GM12878 (cell line): ENCODE data around the gene POGZ. TPM values are rescaled to one million over a fixed set of nuclear protein-coding genes. Genes with fewer than 3 reads are reported as not detected.

Source experiments
- ATAC-seq: fragments of 200-7000 bp; cut with Tn5 transposase; 3 replicates; pipeline ENCODE4 v1.9.1; 2020; ENCODE audit warnings: mild to moderate bottlenecking, moderate library complexity
- BruUV-seq: library from RNA; stranded (reverse); fragments of 400-500 nt; replicated peaks from 2 replicates; lab custom pipeline; 2021; lab: Mats Ljungman, UMichigan
- CTCF ChIA-PET: fragments of 300-600 bp; sonication (Branson Sonifier 250); formaldehyde crosslinking; extraction: SDS; loops from one replicate; lab custom pipeline; 2021; ENCODE audit warnings: inconsistent platforms; lab: Yijun Ruan, JAX
- POLR2A ChIA-PET: fragments of 350-600 bp; formaldehyde crosslinking; extraction: SDS; loops from one replicate; lab custom pipeline; 2021; ENCODE audit warnings: inconsistent platforms; lab: Charles Lee
- RAD21 ChIA-PET: fragments of 300-600 bp; sonication (Branson Sonifier 250); formaldehyde crosslinking; loops from one replicate; lab custom pipeline; 2023; ENCODE audit warnings: antibody characterized with exemption; ENCODE audit not compliant: unreplicated experiment; lab: Charles Lee
- SMC1A ChIA-PET: fragments of 300-600 bp; sonication (Branson Sonifier 250); formaldehyde crosslinking; loops from one replicate; lab custom pipeline; 2023; ENCODE audit not compliant: unreplicated experiment, uncharacterized antibody; lab: Charles Lee
- DNase-seq: peaks from one replicate; pipeline ENCODE4 v3.0.0-alpha.2; 2011; ENCODE audit warnings: low read depth, low spot score
- FAIRE-seq: peaks from 3 replicates; lab custom pipeline; 2011; peaks lifted over from hg19 to GRCh38; lab: Jason Lieb, UNC
- H2AFZ ChIP-seq: 2 replicates; pipeline ENCODE4 v1.6.0; 2011; ENCODE audit warnings: low read depth, low read length, control low read depth; ENCODE audit not compliant: control insufficient read depth
- H3K27ac ChIP-seq: 2 replicates; pipeline ENCODE4 v1.5.1; 2011; ENCODE audit warnings: control low read depth; ENCODE audit not compliant: control insufficient read depth, insufficient read depth
- H3K27me3 ChIP-seq, 2 experiments: replicated peaks in 1 of 2; 2 replicates each; pipeline versions ENCODE4 v1.6.0 to v1.6.1; 2011; ENCODE audit warnings: low read length in 1 of 2; ENCODE audit not compliant: control insufficient read depth in 2 of 2, insufficient read depth in 2 of 2
- H3K36me3 ChIP-seq, 2 experiments: 2 replicates each; pipeline ENCODE4 v1.5.1; 2011; ENCODE audit warnings: low read length in 1 of 2; ENCODE audit not compliant: control insufficient read depth in 2 of 2, insufficient read depth in 2 of 2
- H3K4me1 ChIP-seq: 2 replicates; pipeline ENCODE4 v1.6.1; 2011; ENCODE audit warnings: mild to moderate bottlenecking, low read length, moderate library complexity, mixed read lengths; ENCODE audit not compliant: control insufficient read depth, insufficient read depth
- H3K4me2 ChIP-seq: 2 replicates; pipeline ENCODE4 v1.6.0; 2011; ENCODE audit warnings: control low read depth; ENCODE audit not compliant: control insufficient read depth, insufficient read depth
- H3K4me3 ChIP-seq: fragments of 200-600 bp; sonication (generic); 2 replicates; pipeline ENCODE4 v1.5.1; 2016
- H3K79me2 ChIP-seq: 2 replicates; pipeline ENCODE4 v1.6.0; 2011; ENCODE audit warnings: low read length; ENCODE audit not compliant: control insufficient read depth, insufficient read depth
- H3K9ac ChIP-seq: 2 replicates; pipeline ENCODE4 v1.8.0; 2011; ENCODE audit warnings: low read length, control low read depth, mixed read lengths; ENCODE audit not compliant: control insufficient read depth, insufficient read depth
- H3K9me3 ChIP-seq: replicated peaks from 3 replicates; pipeline ENCODE4 v1.5.1; 2011; ENCODE audit warnings: mild to moderate bottlenecking, low read length; ENCODE audit not compliant: control insufficient read depth, insufficient read depth
- H4K20me1 ChIP-seq: 2 replicates; pipeline ENCODE4 v1.6.0; 2011; ENCODE audit not compliant: control insufficient read depth, insufficient read depth
- ATF7 ChIP-seq: fragments of 450-650 bp; IDR thresholded peaks from 2 replicates; pipeline ENCODE4 v1.6.1; 2016; ENCODE audit warnings: low read depth, mild to moderate bottlenecking
- BACH1 ChIP-seq: fragments of 450-650 bp; IDR thresholded peaks from 2 replicates; pipeline ENCODE4 v1.6.1; 2017; ENCODE audit warnings: mild to moderate bottlenecking, borderline replicate concordance
- BHLHE40 ChIP-seq, 2 experiments: fragments of 450-650 bp in 1 of 2; IDR thresholded peaks; 2 replicates each; pipeline ENCODE4 v1.6.1; 2011 to 2017; ENCODE audit warnings: low read depth in 2 of 2, borderline replicate concordance in 1 of 2, improper control_type of control experiment in 1 of 2, low read length in 1 of 2, mild to moderate bottlenecking in 1 of 2
- BMI1 ChIP-seq: fragments of 450-650 bp; IDR thresholded peaks from 2 replicates; pipeline ENCODE4 v1.6.1; 2016; ENCODE audit warnings: mild to moderate bottlenecking, moderate library complexity, borderline replicate concordance
- CBX3 ChIP-seq: fragments of 200-600 bp; sonication (generic); IDR thresholded peaks from 2 replicates; pipeline ENCODE4 v1.6.1; 2016; ENCODE audit warnings: low read depth, borderline replicate concordance
- CHD4 ChIP-seq: fragments of 200-600 bp; sonication (generic); IDR thresholded peaks from 2 replicates; pipeline ENCODE4 v1.6.1; 2016; ENCODE audit warnings: mild to moderate bottlenecking
- SRF ChIP-seq, 2 experiments: IDR thresholded peaks; 2 replicates each; pipeline ENCODE4 v1.6.1; 2011; ENCODE audit warnings: low read depth in 2 of 2, low read length in 2 of 2, mild to moderate bottlenecking in 1 of 2, moderate library complexity in 1 of 2
- TARDBP ChIP-seq: IDR thresholded peaks from 2 replicates; pipeline ENCODE4 v1.6.1; 2016; ENCODE audit warnings: borderline replicate concordance
- TBL1XR1 ChIP-seq: IDR thresholded peaks from 2 replicates; pipeline ENCODE4 v1.6.1; 2012; ENCODE audit warnings: low read depth, low read length, improper control_type of control experiment
- ZNF24 ChIP-seq: fragments of 450-650 bp; IDR thresholded peaks from 2 replicates; pipeline ENCODE4 v1.6.1; 2017; ENCODE audit warnings: antibody characterized with exemption, mild to moderate bottlenecking
- ZZZ3 ChIP-seq: IDR thresholded peaks from 2 replicates; pipeline ENCODE4 v1.6.1; 2011; ENCODE audit warnings: low read depth; ENCODE audit not compliant: control insufficient read depth, insufficient read length
- WGBS: methylation state at CpG from one replicate; pipeline ENCODE4 v1.1.6; 2016; ENCODE audit warnings: low lambda C conversion rate; ENCODE audit not compliant: insufficient replicate concordance, insufficient coverage; ENCODE audit errors: missing lambda C conversion rate; 5-methylcytosine and 5-hydroxymethylcytosine counted together
- in situ Hi-C: fragments of 300-500 bp; cut with MboI; formaldehyde crosslinking; loops from 9 replicates; pipeline ENCODE4 v1.14.3; 2018; ENCODE audit warnings: mixed read lengths
- intact Hi-C: fragments of 100-400 bp; cut with micrococcal nuclease; formaldehyde crosslinking; loops from one replicate; pipeline ENCODE4 v1.14.2; 2022; ENCODE audit not compliant: unreplicated experiment
- polyA plus RNA-seq, 11 experiments: library from polyadenylated mRNA; depleted of rRNA in 4 of 11; unstranded in 6 of 11; stranded (reverse) in 5 of 11; fragments of >200 nt; fragmentation: Nextera tagmentation in 4 of 11; fragmentation: Illumina TruSeq in 1 of 11; extraction: Ambion mirVana in 4 of 11; extraction: Trizol in 1 of 11; gene quantifications; 1 replicate in 1 of 11; 2 replicates in 10 of 11; pipeline versions ENCODE4 v1.2.1 to v1.2.3, GENCODE V29; 2011 to 2016; ENCODE audit warnings: inconsistent platforms in 2 of 11, missing spikeins in 2 of 11, low read depth in 1 of 11
- total RNA-seq, 4 experiments: library from RNA; depleted of rRNA in 3 of 4; stranded (reverse); fragments of >200 nt in 3 of 4; fragmentation: Illumina TruSeq in 1 of 4; extraction: Trizol in 1 of 4; gene quantifications; 2 replicates each; pipeline versions ENCODE4 v1.2.1 to v1.2.3, GENCODE V29; 2013 to 2021
- TF ChIP-seq, protein P1 (sequence below): IDR thresholded peaks from 2 replicates; pipeline ENCODE4 v1.6.1; 2012; ENCODE audit warnings: low read depth, low read length, improper control_type of control experiment
- TF ChIP-seq, protein P2 (sequence below): IDR thresholded peaks from 2 replicates; pipeline ENCODE4 v1.6.1; 2012; ENCODE audit warnings: mild to moderate bottlenecking, low read depth, low read length
- TF ChIP-seq, protein P3 (sequence below): fragments of 450-650 bp; IDR thresholded peaks from 2 replicates; pipeline ENCODE4 v1.6.1; 2017; ENCODE audit warnings: mild to moderate bottlenecking, low read depth, inconsistent platforms; ENCODE audit not compliant: poor library complexity, severe bottlenecking
- TF ChIP-seq, protein P4 (sequence below): fragments of 450-650 bp; IDR thresholded peaks from 2 replicates; pipeline ENCODE4 v1.6.1; 2017; ENCODE audit warnings: mild to moderate bottlenecking

The POGZ gene
- total and polyA plus RNA-seq, 10 of the 15 experiments (the other 5 are each of a cell fraction or from before 2014, with no cell fraction given), result 11.3 to 80.6 (median 35.8) TPM

DNA sequence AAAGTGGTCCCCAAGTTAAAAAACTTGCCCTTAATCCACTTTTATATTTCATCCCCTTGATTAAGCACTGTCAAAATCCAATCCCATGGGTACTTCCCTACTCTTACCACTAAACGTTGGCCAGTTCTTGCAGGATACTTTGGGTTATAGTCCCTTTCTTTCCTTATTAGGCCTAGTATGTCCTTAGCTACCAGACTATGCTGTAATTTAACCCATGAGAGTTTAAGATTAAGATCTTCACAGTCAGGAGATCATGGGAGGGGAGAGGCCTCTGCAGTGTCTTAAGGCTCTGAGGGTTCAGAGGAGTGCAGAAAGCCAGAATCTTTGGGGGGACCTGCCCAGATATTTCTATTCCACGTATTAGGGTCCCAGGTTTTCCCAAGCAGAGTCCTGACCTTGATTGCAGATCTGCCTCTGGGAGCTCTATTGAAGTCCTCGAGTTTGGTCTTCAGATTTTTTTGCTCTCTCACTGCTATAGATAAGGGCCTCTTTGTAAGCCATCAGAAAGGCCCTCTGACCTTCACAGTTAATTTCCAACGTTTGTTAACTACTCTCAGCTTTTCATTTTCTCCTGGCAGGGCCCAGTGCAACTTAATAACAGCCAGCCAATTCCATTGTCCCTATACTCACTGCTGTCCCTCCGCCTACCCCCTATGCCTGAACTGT is 42.9 kb upstream of the POGZ start:
- BruUV-seq, result no TSS peak
- ATAC-seq (no peak), FAIRE-seq (no peak), DNase-seq (no peak)
- H3K4me2 ChIP-seq, result no peak overlapping the region
- ChIA-PET RAD21 (no interaction called here), SMC1A (no interaction called here), POLR2A (no interaction called here), CTCF (interaction anchor here (0.9 kb wide), 1 partner anchor 233 kb away, joined by 3 read pairs; no protein-coding TSS in a partner anchor)
- no peaks in the 10 kb centered on the region for H3K36me3 ChIP-seq
- no peaks in the 10 kb centered on the region for H3K4me1 ChIP-seq
- no peak overlapping the region for H3K4me3 ChIP-seq
- no peaks in the 10 kb centered on the region for H4K20me1 ChIP-seq
- no peaks in the 10 kb centered on the region for H3K9me3 ChIP-seq
- no peak overlapping the region for H3K9ac ChIP-seq
- no peaks in the 10 kb centered on the region for H3K79me2 ChIP-seq
- WGBS, result 45% methylated on average over 5 of the region's 5 CpGs
- intact Hi-C loops (no loop called here), in situ Hi-C loops (no loop called here)
- H3K27ac ChIP-seq, result no peak overlapping the region
- no peak overlapping the region for H2AFZ ChIP-seq
- no peaks in the 10 kb centered on the region; a peak in 1 of 4 replicates for H3K27me3 ChIP-seq
- TF ChIP-seq BHLHE40 (IDR thresholded peaks at IDR 0.05; ENCODE audit: borderline replicate concordance in 1 of 2, low read depth in 2 of 2, low read length in 1 of 2) (no peak), BMI1 (no peak), CHD4 (no peak), ZNF24 (no peak), BACH1 (no peak), ATF7 (no peak), TBL1XR1 (no peak), TARDBP (no peak), ZZZ3 (no peak), CBX3 (no peak), SRF (IDR thresholded peaks at IDR 0.05; ENCODE audit: low read depth in 2 of 2, low read length in 2 of 2) (no peak)
- TF ChIP-seq, protein P1, sequence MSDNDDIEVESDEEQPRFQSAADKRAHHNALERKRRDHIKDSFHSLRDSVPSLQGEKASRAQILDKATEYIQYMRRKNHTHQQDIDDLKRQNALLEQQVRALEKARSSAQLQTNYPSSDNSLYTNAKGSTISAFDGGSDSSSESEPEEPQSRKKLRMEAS, result no peak
- TF ChIP-seq, protein P2, sequence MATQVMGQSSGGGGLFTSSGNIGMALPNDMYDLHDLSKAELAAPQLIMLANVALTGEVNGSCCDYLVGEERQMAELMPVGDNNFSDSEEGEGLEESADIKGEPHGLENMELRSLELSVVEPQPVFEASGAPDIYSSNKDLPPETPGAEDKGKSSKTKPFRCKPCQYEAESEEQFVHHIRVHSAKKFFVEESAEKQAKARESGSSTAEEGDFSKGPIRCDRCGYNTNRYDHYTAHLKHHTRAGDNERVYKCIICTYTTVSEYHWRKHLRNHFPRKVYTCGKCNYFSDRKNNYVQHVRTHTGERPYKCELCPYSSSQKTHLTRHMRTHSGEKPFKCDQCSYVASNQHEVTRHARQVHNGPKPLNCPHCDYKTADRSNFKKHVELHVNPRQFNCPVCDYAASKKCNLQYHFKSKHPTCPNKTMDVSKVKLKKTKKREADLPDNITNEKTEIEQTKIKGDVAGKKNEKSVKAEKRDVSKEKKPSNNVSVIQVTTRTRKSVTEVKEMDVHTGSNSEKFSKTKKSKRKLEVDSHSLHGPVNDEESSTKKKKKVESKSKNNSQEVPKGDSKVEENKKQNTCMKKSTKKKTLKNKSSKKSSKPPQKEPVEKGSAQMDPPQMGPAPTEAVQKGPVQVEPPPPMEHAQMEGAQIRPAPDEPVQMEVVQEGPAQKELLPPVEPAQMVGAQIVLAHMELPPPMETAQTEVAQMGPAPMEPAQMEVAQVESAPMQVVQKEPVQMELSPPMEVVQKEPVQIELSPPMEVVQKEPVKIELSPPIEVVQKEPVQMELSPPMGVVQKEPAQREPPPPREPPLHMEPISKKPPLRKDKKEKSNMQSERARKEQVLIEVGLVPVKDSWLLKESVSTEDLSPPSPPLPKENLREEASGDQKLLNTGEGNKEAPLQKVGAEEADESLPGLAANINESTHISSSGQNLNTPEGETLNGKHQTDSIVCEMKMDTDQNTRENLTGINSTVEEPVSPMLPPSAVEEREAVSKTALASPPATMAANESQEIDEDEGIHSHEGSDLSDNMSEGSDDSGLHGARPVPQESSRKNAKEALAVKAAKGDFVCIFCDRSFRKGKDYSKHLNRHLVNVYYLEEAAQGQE, result no peak
- TF ChIP-seq, protein P3, sequence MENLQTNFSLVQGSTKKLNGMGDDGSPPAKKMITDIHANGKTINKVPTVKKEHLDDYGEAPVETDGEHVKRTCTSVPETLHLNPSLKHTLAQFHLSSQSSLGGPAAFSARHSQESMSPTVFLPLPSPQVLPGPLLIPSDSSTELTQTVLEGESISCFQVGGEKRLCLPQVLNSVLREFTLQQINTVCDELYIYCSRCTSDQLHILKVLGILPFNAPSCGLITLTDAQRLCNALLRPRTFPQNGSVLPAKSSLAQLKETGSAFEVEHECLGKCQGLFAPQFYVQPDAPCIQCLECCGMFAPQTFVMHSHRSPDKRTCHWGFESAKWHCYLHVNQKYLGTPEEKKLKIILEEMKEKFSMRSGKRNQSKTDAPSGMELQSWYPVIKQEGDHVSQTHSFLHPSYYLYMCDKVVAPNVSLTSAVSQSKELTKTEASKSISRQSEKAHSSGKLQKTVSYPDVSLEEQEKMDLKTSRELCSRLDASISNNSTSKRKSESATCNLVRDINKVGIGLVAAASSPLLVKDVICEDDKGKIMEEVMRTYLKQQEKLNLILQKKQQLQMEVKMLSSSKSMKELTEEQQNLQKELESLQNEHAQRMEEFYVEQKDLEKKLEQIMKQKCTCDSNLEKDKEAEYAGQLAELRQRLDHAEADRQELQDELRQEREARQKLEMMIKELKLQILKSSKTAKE, result no peak
- TF ChIP-seq, protein P4, sequence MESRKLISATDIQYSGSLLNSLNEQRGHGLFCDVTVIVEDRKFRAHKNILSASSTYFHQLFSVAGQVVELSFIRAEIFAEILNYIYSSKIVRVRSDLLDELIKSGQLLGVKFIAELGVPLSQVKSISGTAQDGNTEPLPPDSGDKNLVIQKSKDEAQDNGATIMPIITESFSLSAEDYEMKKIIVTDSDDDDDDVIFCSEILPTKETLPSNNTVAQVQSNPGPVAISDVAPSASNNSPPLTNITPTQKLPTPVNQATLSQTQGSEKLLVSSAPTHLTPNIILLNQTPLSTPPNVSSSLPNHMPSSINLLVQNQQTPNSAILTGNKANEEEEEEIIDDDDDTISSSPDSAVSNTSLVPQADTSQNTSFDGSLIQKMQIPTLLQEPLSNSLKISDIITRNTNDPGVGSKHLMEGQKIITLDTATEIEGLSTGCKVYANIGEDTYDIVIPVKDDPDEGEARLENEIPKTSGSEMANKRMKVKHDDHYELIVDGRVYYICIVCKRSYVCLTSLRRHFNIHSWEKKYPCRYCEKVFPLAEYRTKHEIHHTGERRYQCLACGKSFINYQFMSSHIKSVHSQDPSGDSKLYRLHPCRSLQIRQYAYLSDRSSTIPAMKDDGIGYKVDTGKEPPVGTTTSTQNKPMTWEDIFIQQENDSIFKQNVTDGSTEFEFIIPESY, result no peak
